GM12864 (cell line): ENCODE data around the gene FAP.

Source experiments
- DNase-seq: peaks from one replicate; pipeline ENCODE4 v3.0.0-alpha.2; 2011; ENCODE audit warnings: low read depth
- H3K4me3 ChIP-seq: 2 replicates; pipeline ENCODE4 v1.5.1; 2011; ENCODE audit warnings: mild to moderate bottlenecking, low read depth, low read length, control low read depth
- TF ChIP-seq, protein P1 (sequence below): IDR thresholded peaks from 2 replicates; pipeline ENCODE4 v1.5.1; 2011; ENCODE audit warnings: low read depth, mild to moderate bottlenecking, moderate library complexity, low read length, control low read depth, inconsistent platforms; ENCODE audit errors: missing control alignments

The FAP gene

DNA sequence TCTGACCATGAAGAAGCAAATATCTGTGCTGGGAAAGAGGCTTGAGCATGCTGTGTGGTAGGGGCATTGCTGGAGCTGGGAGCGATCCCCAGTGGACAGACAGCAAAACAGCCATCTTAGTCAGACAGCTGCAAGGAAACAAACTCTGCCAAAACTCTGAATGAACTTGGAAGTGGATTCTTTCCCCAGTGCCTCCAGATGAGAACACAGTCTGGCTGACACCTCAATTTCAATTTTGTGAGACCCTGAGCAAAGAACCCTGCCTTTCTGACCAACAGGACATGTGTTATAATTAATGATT is 23.2 kb upstream of the FAP start:
- no peak for DNase-seq
- H3K4me3 ChIP-seq, result no peak overlapping the region
- TF ChIP-seq, protein P1, sequence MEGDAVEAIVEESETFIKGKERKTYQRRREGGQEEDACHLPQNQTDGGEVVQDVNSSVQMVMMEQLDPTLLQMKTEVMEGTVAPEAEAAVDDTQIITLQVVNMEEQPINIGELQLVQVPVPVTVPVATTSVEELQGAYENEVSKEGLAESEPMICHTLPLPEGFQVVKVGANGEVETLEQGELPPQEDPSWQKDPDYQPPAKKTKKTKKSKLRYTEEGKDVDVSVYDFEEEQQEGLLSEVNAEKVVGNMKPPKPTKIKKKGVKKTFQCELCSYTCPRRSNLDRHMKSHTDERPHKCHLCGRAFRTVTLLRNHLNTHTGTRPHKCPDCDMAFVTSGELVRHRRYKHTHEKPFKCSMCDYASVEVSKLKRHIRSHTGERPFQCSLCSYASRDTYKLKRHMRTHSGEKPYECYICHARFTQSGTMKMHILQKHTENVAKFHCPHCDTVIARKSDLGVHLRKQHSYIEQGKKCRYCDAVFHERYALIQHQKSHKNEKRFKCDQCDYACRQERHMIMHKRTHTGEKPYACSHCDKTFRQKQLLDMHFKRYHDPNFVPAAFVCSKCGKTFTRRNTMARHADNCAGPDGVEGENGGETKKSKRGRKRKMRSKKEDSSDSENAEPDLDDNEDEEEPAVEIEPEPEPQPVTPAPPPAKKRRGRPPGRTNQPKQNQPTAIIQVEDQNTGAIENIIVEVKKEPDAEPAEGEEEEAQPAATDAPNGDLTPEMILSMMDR, result no peak

DNA sequence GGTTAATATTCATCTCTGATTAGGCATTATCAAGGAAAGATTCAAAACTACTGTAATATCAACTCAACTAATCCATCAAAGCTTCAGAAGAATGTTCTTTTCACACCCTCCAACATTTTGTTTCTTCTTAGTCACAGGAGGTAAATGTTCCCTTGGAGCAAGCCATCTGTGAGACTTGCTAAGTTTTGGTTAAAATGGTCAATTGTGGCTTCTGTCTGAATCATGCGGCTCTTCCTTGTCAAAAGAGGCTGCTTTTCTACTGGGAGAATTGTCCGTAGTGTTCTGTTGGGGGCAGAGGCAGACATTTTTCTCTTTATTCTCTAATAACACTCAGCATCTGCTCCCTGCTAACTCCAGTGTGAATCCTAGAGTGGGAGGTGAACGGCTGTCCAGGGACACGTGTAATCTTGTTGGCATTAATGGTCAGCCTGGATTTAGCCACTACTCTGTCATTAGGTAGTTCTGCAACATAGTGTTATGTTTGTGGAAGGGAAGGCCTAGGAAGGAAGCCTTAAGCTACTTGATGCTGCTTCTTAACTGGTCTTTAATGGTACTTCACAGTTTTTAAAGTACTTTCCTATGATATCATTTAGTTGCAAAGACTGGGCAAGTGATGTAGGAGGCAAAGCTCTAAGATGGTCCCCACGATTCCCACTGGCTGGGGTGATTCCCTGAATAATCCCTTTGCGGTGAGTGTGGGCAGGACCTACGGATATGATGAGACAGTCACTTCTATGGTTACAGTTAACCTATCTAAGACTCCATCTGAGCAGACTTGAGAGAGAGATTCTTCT is 22.6 kb upstream of the FAP start:
- DNase-seq, result no peak
- no peak overlapping the region for H3K4me3 ChIP-seq
- TF ChIP-seq, protein P1, result no peak

DNA sequence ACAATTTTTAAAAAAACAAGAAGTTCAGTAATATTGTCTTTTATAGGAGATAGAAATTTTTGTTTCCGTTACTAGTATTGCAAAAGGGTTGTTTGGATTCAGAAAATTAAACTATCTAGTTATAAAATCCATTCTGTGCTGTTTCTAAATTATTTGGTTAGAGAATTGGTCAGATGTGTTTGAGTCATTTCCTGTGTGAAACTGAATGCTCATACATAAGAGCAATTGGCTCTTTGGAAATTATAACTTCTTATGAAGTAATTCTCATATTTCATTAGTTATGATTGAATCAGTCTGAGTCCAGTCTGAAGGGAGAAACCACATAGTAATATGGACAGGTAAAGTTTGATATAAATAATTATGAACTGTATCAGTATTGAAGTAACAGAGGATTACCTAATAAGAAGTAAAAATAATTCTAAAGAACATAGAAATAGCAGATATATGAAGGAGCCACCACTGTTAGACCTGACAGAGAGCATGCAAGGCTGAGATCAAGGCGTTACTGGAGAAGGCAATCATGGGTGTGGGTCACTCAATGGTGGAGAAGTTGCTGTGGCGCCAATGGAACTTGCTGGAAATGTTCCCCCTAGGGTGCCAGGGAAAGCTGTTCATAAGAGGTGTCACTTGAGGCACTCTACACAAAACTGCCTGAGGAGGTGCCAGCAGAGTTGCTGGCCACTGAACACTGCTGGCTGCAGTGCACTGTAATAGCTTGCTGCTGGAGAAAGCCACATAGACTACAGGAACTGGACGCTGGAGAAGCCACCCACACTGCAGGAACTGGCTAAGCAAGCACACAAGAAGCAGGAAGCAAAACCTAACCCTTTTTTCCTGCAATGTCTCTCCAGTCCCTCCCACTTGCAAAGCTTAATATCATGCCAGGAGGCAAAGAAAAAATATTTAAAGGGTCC is 18.0 kb upstream of the FAP start:
- TF ChIP-seq, protein P1, result no peak

DNA sequence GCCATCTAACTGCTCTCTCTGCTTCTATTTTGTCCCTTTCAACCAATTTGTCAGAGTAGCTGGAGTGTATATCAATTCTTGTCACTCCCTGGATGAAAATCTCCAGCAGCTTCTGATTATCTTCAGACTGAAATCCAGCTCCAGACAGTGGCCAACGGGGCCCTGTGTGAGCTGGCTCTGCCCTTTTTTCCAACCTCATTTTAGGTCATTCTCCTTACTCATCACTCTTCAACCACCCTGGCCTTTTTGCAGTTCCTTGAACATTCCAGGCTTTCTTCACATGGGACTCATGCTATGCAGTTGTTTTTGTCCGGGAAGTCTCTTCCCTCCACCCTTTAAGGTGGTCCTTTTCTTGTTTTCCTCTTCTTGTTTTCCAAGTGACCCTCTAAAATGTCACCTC is 15.4 kb upstream of the FAP start:
- H3K4me3 ChIP-seq, result no peak overlapping the region
- DNase-seq, result no peak
- TF ChIP-seq, protein P1, result no peak

More for the DNA sequence above, 18.0 kb upstream of the FAP start:
- DNase-seq, result no peak
- H3K4me3 ChIP-seq, result no peak overlapping the region

- DNase-seq, result no peak
- TF ChIP-seq, protein P1, result no peak
These were observed 14.9 kb upstream of the FAP start for GRCh38 chr2:162258169-162258568.

DNA sequence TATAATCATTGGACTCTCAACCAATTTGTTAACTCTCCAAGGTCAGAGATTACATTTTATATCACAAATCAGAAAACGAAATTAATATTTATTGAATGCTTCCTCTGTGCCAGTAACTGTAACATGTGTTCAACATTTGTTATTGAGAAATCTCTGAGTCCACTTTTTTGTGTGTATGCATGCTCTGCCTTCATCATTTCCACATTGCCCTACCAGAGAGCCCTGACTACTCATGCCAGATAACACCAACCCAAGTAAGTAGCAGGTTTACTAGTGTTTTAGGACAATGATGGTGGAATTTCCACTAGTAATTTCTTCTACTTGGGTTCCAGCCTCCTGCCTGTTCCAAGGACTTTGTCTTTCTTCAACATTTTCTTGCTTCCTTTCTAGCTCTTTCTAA is 14.2 kb upstream of the FAP start:
- TF ChIP-seq, protein P1, result no peak
- no peak for DNase-seq

More at GRCh38 chr2:162258169-162258568, 14.9 kb upstream of the FAP start:
- H3K4me3 ChIP-seq, result no peak overlapping the region

GRCh38 chr2:162256591-162256991 is 13.3 kb upstream of the FAP start:
- no peak for DNase-seq
- TF ChIP-seq, protein P1, result no peak
- no peak overlapping the region for H3K4me3 ChIP-seq

More for the DNA sequence above, 14.2 kb upstream of the FAP start:
- H3K4me3 ChIP-seq, result no peak overlapping the region
